Spinal cord (tissue), 10 donors: Measurements from ENCODE around the gene OR2AE1. TPM values are rescaled to one million over a fixed set of nuclear protein-coding genes. Genes with fewer than 3 reads are reported as not detected.
"Not testable (repeated sequence)": the region's sequence is repeated elsewhere in the genome, so short reads cannot be mapped to it uniquely, and the experiment has no call there.

Experiments used
- DNase-seq, 6 donors: peaks; one replicate each; pipeline versions ENCODE4 v3.0.0 to v3.0.0-alpha.2; 2013 to 2015; ENCODE audit warnings: low spot score in 6 of 6, low read depth in 4 of 6
- H3K27ac ChIP-seq: one replicate; pipeline ENCODE4 v1.5.1; 2013; ENCODE audit warnings: low read depth, low read length, control low read depth
- H3K27me3 ChIP-seq: one replicate; pipeline ENCODE4 v1.6.1; 2013; ENCODE audit warnings: low read length; ENCODE audit not compliant: control insufficient read depth, insufficient read depth
- H3K36me3 ChIP-seq: one replicate; pipeline ENCODE4 v1.6.1; 2013; ENCODE audit warnings: low read length; ENCODE audit not compliant: control insufficient read depth, insufficient read depth
- H3K4me1 ChIP-seq: one replicate; pipeline ENCODE4 v1.6.1; 2013; ENCODE audit warnings: low read length; ENCODE audit not compliant: control insufficient read depth, insufficient read depth
- H3K4me3 ChIP-seq: one replicate; pipeline ENCODE4 v1.5.1; 2013; ENCODE audit warnings: low read depth, low read length, control low read depth
- H3K9me3 ChIP-seq: one replicate; pipeline ENCODE4 v1.6.1; 2013; ENCODE audit warnings: low read length; ENCODE audit not compliant: control insufficient read depth, insufficient read depth
- whole genome bisulfite sequencing: methylation state at CpG from one replicate; pipeline ENCODE4 v1.1.5; 2013; ENCODE audit warnings: missing lambda C conversion rate; ENCODE audit not compliant: insufficient coverage; 5-methylcytosine and 5-hydroxymethylcytosine counted together
- polyA plus RNA-seq, 2 donors: library from polyadenylated mRNA; unstranded; fragments of 120-200 nt; gene quantifications; one replicate each; pipeline ENCODE4 v1.2.1, GENCODE V29; 2013; ENCODE audit not compliant: insufficient read length in 2 of 2
- total RNA-seq, 2 donors: library from RNA; depleted of rRNA in 1 of 2; stranded (reverse); fragments of 120-200 nt in 1 of 2; fragments of >200 nt in 1 of 2; gene quantifications; one replicate each; pipeline versions ENCODE4 v1.2.3 to v1.2.4, GENCODE V29; 2013 to 2014
- donor health status: healthy.

The OR2AE1 gene
- total and polyA plus RNA-seq, 4 donors = 0.20 to 0.24 TPM; not detected in 2

GRCh38 chr7:99867477-99867876, 9.4 kb downstream of the OR2AE1 start:
- DNase-seq, H3K36me3 ChIP-seq, H3K27me3 ChIP-seq, H3K9me3 ChIP-seq, H3K4me1 ChIP-seq, H3K4me3 ChIP-seq, H3K27ac ChIP-seq: not testable (repeated sequence)
- WGBS = no CpG with 5 or more reads among the region's 2 CpGs

GRCh38 chr7:99863847-99864440, 12.9 kb downstream of the OR2AE1 start:
- Histone ChIP-seq H3K27me3 (no peaks in the 10 kb centered on the region), H3K4me3 (no peak overlapping the region), H3K36me3 (no peaks in the 10 kb centered on the region), H3K4me1 (no peaks in the 10 kb centered on the region), H3K27ac (no peak overlapping the region), H3K9me3 (peaks cover 5% of the 10 kb centered on the region)
- no peak for DNase-seq
- 33% methylated on average over 2 of the region's 2 CpGs for WGBS

GRCh38 chr7:99860281-99861127, 16.3 kb downstream of the OR2AE1 start:
- no peaks in the 10 kb centered on the region for H3K36me3 ChIP-seq
- H3K4me3 ChIP-seq = no peak overlapping the region
- peaks cover 5% of the 10 kb centered on the region for H3K9me3 ChIP-seq
- peak overlapping the region; percentile 58 for H3K27ac ChIP-seq
- H3K4me1 ChIP-seq = no peaks in the 10 kb centered on the region
- DNase-seq = peak in 1 of 6 donors; percentile 5
- WGBS = 87% methylated on average over 12 of the region's 15 CpGs
- no peaks in the 10 kb centered on the region for H3K27me3 ChIP-seq

- H3K27me3 ChIP-seq = no peaks in the 10 kb centered on the region
- H3K36me3 ChIP-seq = no peaks in the 10 kb centered on the region
- no CpG with 5 or more reads among the region's 1 CpG for WGBS
- no peak overlapping the region for H3K4me3 ChIP-seq
- no peaks in the 10 kb centered on the region for H3K9me3 ChIP-seq
- H3K27ac ChIP-seq = no peak overlapping the region
- DNase-seq = no peak
- no peaks in the 10 kb centered on the region for H3K4me1 ChIP-seq
Observed at GRCh38 chr7:99855236-99855635, 21.6 kb downstream of the OR2AE1 start.

DNA sequence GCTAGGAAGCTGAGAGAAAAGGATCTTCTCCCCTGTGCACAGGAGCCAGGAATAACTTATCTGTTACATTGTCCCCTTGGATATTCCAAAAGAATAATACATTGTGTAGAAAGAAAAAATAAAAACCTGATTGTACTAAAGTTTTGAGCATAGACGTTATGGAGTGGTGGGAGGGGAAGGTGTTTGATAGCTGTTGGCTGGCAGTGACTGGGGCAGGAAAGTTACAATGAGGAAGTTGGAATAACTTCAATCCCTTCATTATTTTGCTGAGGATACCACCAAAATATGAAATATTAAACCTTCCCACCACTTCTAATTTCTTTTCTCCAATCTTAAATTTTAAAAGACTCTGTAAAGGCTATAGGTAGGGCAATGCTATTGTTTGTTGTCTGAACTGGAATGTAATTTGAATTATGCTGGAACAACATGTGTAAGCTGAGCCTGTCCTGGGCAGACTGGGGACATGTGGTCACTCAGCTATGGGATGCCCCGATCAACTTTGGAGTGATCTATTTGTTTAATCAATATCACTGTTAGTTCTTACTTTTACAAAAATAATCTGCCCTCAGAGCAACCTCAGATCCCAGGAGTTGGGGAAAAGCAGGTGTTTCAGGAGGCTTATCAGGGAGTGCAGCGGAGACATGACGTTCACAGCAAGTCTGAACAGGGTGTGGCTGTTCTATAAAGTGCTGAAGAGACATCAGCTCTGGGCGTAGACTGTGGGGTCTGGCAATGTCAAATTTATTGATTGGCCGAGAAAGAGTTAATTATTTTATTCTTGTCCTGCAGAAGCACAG, 28.2 kb downstream of the OR2AE1 start:
- Histone ChIP-seq H3K4me3 (no peak overlapping the region), H3K9me3 (no peaks in the 10 kb centered on the region), H3K27me3 (no peaks in the 10 kb centered on the region), H3K36me3 (no peaks in the 10 kb centered on the region), H3K27ac (no peak overlapping the region), H3K4me1 (no peaks in the 10 kb centered on the region)
- no peak for DNase-seq
- no CpG with 5 or more reads among the region's 6 CpGs for WGBS

- no CpG with 5 or more reads among the region's 1 CpG for WGBS
- no peak for DNase-seq
- H3K9me3 ChIP-seq = no peaks in the 10 kb centered on the region
- H3K27me3 ChIP-seq = no peaks in the 10 kb centered on the region
- H3K36me3 ChIP-seq = no peaks in the 10 kb centered on the region
- H3K4me1 ChIP-seq = no peaks in the 10 kb centered on the region
- H3K27ac ChIP-seq = no peak overlapping the region
- no peak overlapping the region for H3K4me3 ChIP-seq
Observed at GRCh38 chr7:99844328-99844727, 32.5 kb downstream of the OR2AE1 start.

DNA sequence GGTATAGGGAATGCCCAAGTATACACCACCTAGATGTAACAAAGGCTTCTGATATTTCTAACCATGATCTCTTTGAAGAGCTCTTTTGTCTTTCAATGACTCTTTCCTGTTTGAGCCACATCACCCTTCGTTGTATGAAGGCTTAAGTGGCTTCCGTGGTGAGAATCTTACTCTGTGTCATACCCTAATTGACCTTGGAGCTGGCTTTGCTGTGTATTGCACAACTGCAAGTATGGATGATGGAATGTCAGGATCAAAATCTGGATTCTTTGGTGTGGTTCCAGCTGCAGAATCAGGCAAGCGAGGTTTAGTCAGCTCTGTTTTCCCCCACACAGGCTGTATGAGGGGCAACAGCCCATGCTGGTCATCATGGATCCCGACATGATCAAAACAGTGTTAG, 33.0 kb downstream of the OR2AE1 start:
- WGBS = 94% methylated on average over 2 of the region's 4 CpGs
- Histone ChIP-seq H3K4me1 (no peaks in the 10 kb centered on the region), H3K36me3 (no peaks in the 10 kb centered on the region), H3K27ac (peak overlapping the region; percentile 54), H3K4me3 (no peak overlapping the region), H3K27me3 (no peaks in the 10 kb centered on the region), H3K9me3 (no peaks in the 10 kb centered on the region)
- no peak for DNase-seq

GRCh38 chr7:99842926-99843325, 33.9 kb downstream of the OR2AE1 start:
- Histone ChIP-seq H3K4me3 (no peak overlapping the region), H3K9me3 (no peaks in the 10 kb centered on the region), H3K27ac (no peak overlapping the region), H3K27me3 (no peaks in the 10 kb centered on the region), H3K4me1 (no peaks in the 10 kb centered on the region), H3K36me3 (no peaks in the 10 kb centered on the region)
- no CpG with 5 or more reads among the region's 2 CpGs for WGBS
- no peak for DNase-seq

GRCh38 chr7:99840136-99840869, 36.5 kb downstream of the OR2AE1 start:
- Histone ChIP-seq H3K4me3 (no peak overlapping the region), H3K27ac (no peak overlapping the region)
- 57% methylated on average over 3 of the region's 3 CpGs for WGBS

More at GRCh38 chr7:99840136-99840869, 36.5 kb downstream of the OR2AE1 start:
- Histone ChIP-seq H3K9me3 (no peaks in the 10 kb centered on the region), H3K4me1 (no peaks in the 10 kb centered on the region), H3K36me3 (no peaks in the 10 kb centered on the region), H3K27me3 (no peaks in the 10 kb centered on the region)
- DNase-seq = no peak
